ENCODE results near the gene ULK4.
A peak's percentile ranks its signal among the peaks of the same experiment; 100 is the strongest.
"Not testable (repeated sequence)": the region's sequence is repeated elsewhere in the genome, so short reads cannot be mapped to it uniquely, and the experiment has no call there.

ULK4 gene

GRCh38 chr3:41579861-41580260, 382.0 kb downstream of the ULK4 start:
- DNase-seq (ENCODE audit: low read depth), result no peak

- DNase-seq (ENCODE audit: low read depth), result no peak
These were observed 383.1 kb downstream of the ULK4 start for GRCh38 chr3:41578798-41579197.

- no peak for DNase-seq (ENCODE audit: low read depth)
These were observed 386.2 kb downstream of the ULK4 start for GRCh38 chr3:41575724-41576123.

- DNase-seq (ENCODE audit: low read depth), result peak; percentile 3
These were observed 387.0 kb downstream of the ULK4 start for GRCh38 chr3:41574900-41575299.

GRCh38 chr3:41573591-41573990, 388.3 kb downstream of the ULK4 start:
- DNase-seq (ENCODE audit: low read depth), result no peak

GRCh38 chr3:41572092-41572491, 389.8 kb downstream of the ULK4 start:
- no peak for DNase-seq (ENCODE audit: low read depth)

- no peak for DNase-seq (ENCODE audit: low read depth)
These were observed 392.1 kb downstream of the ULK4 start for GRCh38 chr3:41569632-41570305.

- no peak for DNase-seq (ENCODE audit: low read depth)
These were observed 395.9 kb downstream of the ULK4 start for GRCh38 chr3:41565948-41566514.

GRCh38 chr3:41565003-41565402, 396.9 kb downstream of the ULK4 start:
- no peak for DNase-seq (ENCODE audit: low read depth)

GRCh38 chr3:41556245-41556644, 405.7 kb downstream of the ULK4 start:
- not testable (repeated sequence) for DNase-seq (ENCODE audit: low read depth)

- DNase-seq (ENCODE audit: low read depth), result no peak
These were observed 428.9 kb downstream of the ULK4 start for GRCh38 chr3:41532976-41533375.

GRCh38 chr3:41526995-41527573, 434.8 kb downstream of the ULK4 start:
- no peak for DNase-seq (ENCODE audit: low read depth)

- no peak for DNase-seq (ENCODE audit: low read depth)
These were observed 436.4 kb downstream of the ULK4 start for GRCh38 chr3:41525303-41526064.

GRCh38 chr3:41523897-41524296, 438.0 kb downstream of the ULK4 start:
- DNase-seq (ENCODE audit: low read depth), result no peak

- no peak for DNase-seq (ENCODE audit: low read depth)
These were observed 439.3 kb downstream of the ULK4 start for GRCh38 chr3:41522612-41523011.

- DNase-seq (ENCODE audit: low read depth), result no peak
These were observed 440.8 kb downstream of the ULK4 start for GRCh38 chr3:41521010-41521655.

GRCh38 chr3:41519746-41520145, 442.2 kb downstream of the ULK4 start:
- no peak for DNase-seq (ENCODE audit: low read depth)

- no peak for DNase-seq (ENCODE audit: low read depth)
These were observed 443.3 kb downstream of the ULK4 start for GRCh38 chr3:41518626-41519025.

GRCh38 chr3:41508063-41508696, 453.7 kb downstream of the ULK4 start:
- DNase-seq (ENCODE audit: low read depth), result peak; percentile 1

GRCh38 chr3:41507336-41508062, 454.4 kb downstream of the ULK4 start:
- no peak for DNase-seq (ENCODE audit: low read depth)

GRCh38 chr3:41503998-41504623, 457.8 kb downstream of the ULK4 start:
- no peak for DNase-seq (ENCODE audit: low read depth)

All from EH (cell line).